OCI-LY7 (cell line): Measurements from ENCODE around the gene ANKRD30B.
"Not testable (repeated sequence)": the region's sequence is repeated elsewhere in the genome, so short reads cannot be mapped to it uniquely, and the experiment has no call there.

ENCODE experiments used
- CTCF ChIP-seq: fragments of 200-600 bp; sonication (generic); conservative IDR thresholded peaks from 2 replicates; pipeline ENCODE4 v1.5.1; 2014; ENCODE audit warnings: mild to moderate bottlenecking, antibody characterized with exemption, low read length, moderate library complexity, mixed read lengths
- EZH2phosphoT487 ChIP-seq: fragments of 200-600 bp; sonication (generic); IDR thresholded peaks from 2 replicates; pipeline ENCODE4 v1.6.1; 2018; ENCODE audit warnings: low read depth, borderline replicate concordance, mild to moderate bottlenecking, mixed run types, antibody characterized with exemption, low read length, moderate library complexity, mixed read lengths

GRCh38 chr18:14856256-14856655, 108.3 kb downstream of the ANKRD30B start:
- TF ChIP-seq CTCF, EZH2phosphoT487: not testable (repeated sequence)
